Right lobe of liver (tissue), 6 donors: ENCODE data around the gene EIF2S1. TPM values are rescaled to one million over a fixed set of nuclear protein-coding genes. Genes with fewer than 3 reads are reported as not detected.

Source experiments
- ATAC-seq, 4 donors: fragments of 200-7000 bp; cut with Tn5 transposase; one replicate each; pipeline ENCODE4 v1.9.1; 2020; ENCODE audit warnings: mild to moderate bottlenecking in 4 of 4, moderate library complexity in 4 of 4
- DNase-seq, 3 donors: peaks; one replicate each; pipeline ENCODE4 v3.0.0-alpha.2; 2020
- H3K27ac ChIP-seq, 3 donors: fragments of 200-600 bp; one replicate each; pipeline ENCODE4 v1.8.0; 2022
- H3K27me3 ChIP-seq, 2 donors: fragments of 200-600 bp; one replicate each; pipeline ENCODE4 v1.8.0; 2022
- H3K36me3 ChIP-seq, 4 donors: fragments of 200-600 bp; sonication (generic) in 1 of 4; one replicate each; pipeline versions ENCODE4 v1.5.1 to v1.8.0; 2017 to 2022; ENCODE audit warnings: control low read depth in 1 of 4
- H3K4me1 ChIP-seq, 4 donors: fragments of 200-600 bp; sonication (generic) in 1 of 4; one replicate each; pipeline versions ENCODE4 v1.5.1 to v1.8.0; 2017 to 2022; ENCODE audit warnings: control low read depth in 1 of 4
- H3K4me3 ChIP-seq, 3 donors: fragments of 200-600 bp; one replicate each; pipeline ENCODE4 v1.8.0; 2022
- H3K9me3 ChIP-seq, 4 donors: fragments of 200-600 bp; sonication (generic) in 1 of 4; one replicate each; pipeline versions ENCODE4 v1.5.1 to v1.8.0; 2017 to 2022; ENCODE audit warnings: control low read depth in 1 of 4
- CTCF ChIP-seq, 4 donors: fragments of 200-600 bp in 3 of 4; fragments of 450-650 bp in 1 of 4; IDR thresholded peaks; one replicate each; pipeline versions ENCODE4 v1.5.1 to v1.8.0; 2016 to 2022; ENCODE audit warnings: antibody characterized with exemption in 4 of 4, mild to moderate bottlenecking in 2 of 4
- POLR2A ChIP-seq: fragments of 450-650 bp; IDR thresholded peaks from one replicate; pipeline ENCODE4 v1.6.1; 2017; ENCODE audit warnings: antibody characterized with exemption, mild to moderate bottlenecking
- WGBS: methylation state at CpG from one replicate; pipeline ENCODE4 v1.1.6; 2018; ENCODE audit warnings: low coverage, low lambda C conversion rate; ENCODE audit not compliant: insufficient coverage; ENCODE audit errors: missing lambda C conversion rate; 5-methylcytosine and 5-hydroxymethylcytosine counted together
- intact Hi-C, 2 donors: fragments of 100-400 bp; cut with DNase I; formaldehyde crosslinking; loops; one replicate each; pipeline versions ENCODE4 v1.11.2 to v1.14.1; 2022
- total RNA-seq, 6 experiments: library from RNA; depleted of rRNA in 2 of 6; stranded (reverse); fragments of >200 nt in 2 of 6; fragmentation: NEBNext Ultra II Directional in 3 of 6; extraction: Animal tissue kit (Norgen Biotek cat#: 25700) in 3 of 6; gene quantifications; one replicate each; pipeline versions ENCODE4 v1.1.0 to v1.2.4, GENCODE V29; 2016 to 2023
- donor health status: DM: no; HTN: yes; CAD: no.
- donor health status: DM: no; HTN: no; CAD: no.
- donor health status: DM: no; HTN: no; CAD: no.
- donor health status: DM: no; HTN: yes; CAD: no.
- donor health status: DM: no; HTN: yes; CAD: no.

Gene EIF2S1
- total RNA-seq, 6 experiments from 2014 or later: 32.8 to 57.8 (median 50.4) TPM

GRCh38 chr14:67370830-67371229 is 10.7 kb downstream of the EIF2S1 start:
- H3K9me3 ChIP-seq: no peaks in the 10 kb centered on the region
- no peak for TF ChIP-seq CTCF (IDR thresholded peaks at IDR 0.05)
- TF ChIP-seq POLR2A: no peak
- DNase-seq: no peak
- peaks cover 0 to 6% (median 0%) of the 10 kb centered on the region in 4 donors for H3K4me1 ChIP-seq
- intact Hi-C loops: no loop called here
- H3K27ac ChIP-seq: no peak overlapping the region
- no peaks in the 10 kb centered on the region for H3K27me3 ChIP-seq
- no peak for ATAC-seq
- H3K4me3 ChIP-seq: no peak overlapping the region
- WGBS: 94% methylated on average over 5 of the region's 5 CpGs
- H3K36me3 ChIP-seq: peaks cover 4 to 68% (median 20%) of the 10 kb centered on the region in 4 donors

- H3K9me3 ChIP-seq: no peaks in the 10 kb centered on the region
- no peak overlapping the region for H3K4me3 ChIP-seq
- peaks cover 0 to 68% (median 20%) of the 10 kb centered on the region in 4 donors for H3K36me3 ChIP-seq
- no peak for ATAC-seq
- intact Hi-C loops: no loop called here
- H3K4me1 ChIP-seq: peaks cover 0 to 6% (median 0%) of the 10 kb centered on the region in 4 donors
- 94% methylated on average over 4 of the region's 4 CpGs for WGBS
- no peak for DNase-seq
- TF ChIP-seq CTCF (IDR thresholded peaks at IDR 0.05) (no peak), POLR2A (no peak)
- H3K27ac ChIP-seq: no peak overlapping the region
- no peaks in the 10 kb centered on the region for H3K27me3 ChIP-seq
These were observed 11.4 kb downstream of the EIF2S1 start for GRCh38 chr14:67371247-67372148.

- Histone ChIP-seq H3K27me3 (no peaks in the 10 kb centered on the region), H3K4me1 (peaks cover 0 to 6% (median 0%) of the 10 kb centered on the region in 4 donors), H3K27ac (no peak overlapping the region), H3K36me3 (peaks cover 6 to 69% (median 20%) of the 10 kb centered on the region in 4 donors), H3K9me3 (no peaks in the 10 kb centered on the region), H3K4me3 (no peak overlapping the region)
- no peak for TF ChIP-seq CTCF (IDR thresholded peaks at IDR 0.05)
- TF ChIP-seq POLR2A: no peak
- ATAC-seq (peak in 1 of 4 donors; percentile 76), DNase-seq (no peak)
- WGBS: 67% methylated on average over 1 of the region's 1 CpG
- intact Hi-C loops: no loop called here
These were observed 12.7 kb downstream of the EIF2S1 start for GRCh38 chr14:67372833-67373232.

GRCh38 chr14:67373347-67373746 is 13.2 kb downstream of the EIF2S1 start:
- Histone ChIP-seq H3K27me3 (no peaks in the 10 kb centered on the region), H3K4me1 (peaks cover 0 to 6% (median 0%) of the 10 kb centered on the region in 4 donors), H3K27ac (no peak overlapping the region), H3K4me3 (no peak overlapping the region), H3K9me3 (no peaks in the 10 kb centered on the region), H3K36me3 (peaks cover 6 to 69% (median 20%) of the 10 kb centered on the region in 4 donors)
- intact Hi-C loops: no loop called here
- ATAC-seq (peak in 1 of 4 donors; percentile 42), DNase-seq (no peak)
- WGBS: 74% methylated on average over 2 of the region's 2 CpGs
- TF ChIP-seq POLR2A (no peak), CTCF (IDR thresholded peaks at IDR 0.05) (no peak)
